ENCODE results near the gene AMPD1.

The AMPD1 gene

DNA sequence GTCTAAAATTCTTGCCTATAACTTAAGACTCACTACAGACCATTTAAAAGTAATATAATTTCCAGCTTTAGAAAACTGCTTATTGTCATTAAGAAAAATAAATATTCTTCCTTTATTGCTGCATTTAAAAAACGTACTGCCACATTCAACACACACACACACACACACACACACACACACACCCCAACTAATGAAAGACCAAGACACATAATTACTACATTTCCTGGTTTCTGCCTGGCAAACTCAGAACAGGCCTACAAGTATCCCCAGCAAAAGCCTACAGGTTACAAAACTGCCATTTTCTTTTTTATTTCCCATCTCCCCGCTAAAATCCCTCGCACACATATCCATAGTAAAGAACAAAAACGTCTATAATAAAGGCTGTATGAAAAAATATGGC is 27.0 kb downstream of the AMPD1 start:
- H3K27ac ChIP-seq: no peak overlapping the region
- CTCF ChIA-PET: interaction anchor here (0.6 kb wide), 2 partner anchors 67 to 1147 kb away, joined by 3 to 4 read pairs; no protein-coding TSS in a partner anchor
- DNase-seq (ENCODE audit: low spot score): no peak
- POLR2A ChIA-PET (ENCODE audit: low non-redundant PET): interaction anchor here (0.7 kb wide), 1 partner anchor 57 kb away, joined by 3 read pairs; no protein-coding TSS in a partner anchor
- TF ChIP-seq, protein P1, sequence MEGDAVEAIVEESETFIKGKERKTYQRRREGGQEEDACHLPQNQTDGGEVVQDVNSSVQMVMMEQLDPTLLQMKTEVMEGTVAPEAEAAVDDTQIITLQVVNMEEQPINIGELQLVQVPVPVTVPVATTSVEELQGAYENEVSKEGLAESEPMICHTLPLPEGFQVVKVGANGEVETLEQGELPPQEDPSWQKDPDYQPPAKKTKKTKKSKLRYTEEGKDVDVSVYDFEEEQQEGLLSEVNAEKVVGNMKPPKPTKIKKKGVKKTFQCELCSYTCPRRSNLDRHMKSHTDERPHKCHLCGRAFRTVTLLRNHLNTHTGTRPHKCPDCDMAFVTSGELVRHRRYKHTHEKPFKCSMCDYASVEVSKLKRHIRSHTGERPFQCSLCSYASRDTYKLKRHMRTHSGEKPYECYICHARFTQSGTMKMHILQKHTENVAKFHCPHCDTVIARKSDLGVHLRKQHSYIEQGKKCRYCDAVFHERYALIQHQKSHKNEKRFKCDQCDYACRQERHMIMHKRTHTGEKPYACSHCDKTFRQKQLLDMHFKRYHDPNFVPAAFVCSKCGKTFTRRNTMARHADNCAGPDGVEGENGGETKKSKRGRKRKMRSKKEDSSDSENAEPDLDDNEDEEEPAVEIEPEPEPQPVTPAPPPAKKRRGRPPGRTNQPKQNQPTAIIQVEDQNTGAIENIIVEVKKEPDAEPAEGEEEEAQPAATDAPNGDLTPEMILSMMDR (conservative IDR thresholded peaks at IDR 0.05; ENCODE audit: low read depth): no peak

DNA sequence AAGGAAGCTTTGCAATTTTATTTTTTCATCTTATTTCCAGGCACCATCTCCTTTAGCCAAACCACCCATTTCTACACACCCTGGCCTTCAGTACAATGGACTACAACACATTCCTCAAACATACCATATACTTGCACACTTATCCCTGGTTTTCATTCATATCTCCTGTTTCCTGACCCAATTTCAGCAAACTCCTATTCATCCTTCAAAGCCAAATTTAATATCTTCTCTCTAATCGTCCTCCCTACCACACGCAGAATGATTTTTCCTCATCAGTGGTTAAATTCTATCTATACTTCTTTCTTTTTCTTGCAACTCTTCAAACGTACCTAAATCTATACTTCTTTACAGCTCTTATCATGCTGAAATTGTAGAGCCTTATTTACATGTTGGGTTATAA is 28.4 kb downstream of the AMPD1 start:
- CTCF ChIA-PET: no interaction called here
- H3K27ac ChIP-seq: no peak overlapping the region
- TF ChIP-seq, protein P1 (conservative IDR thresholded peaks at IDR 0.05; ENCODE audit: low read depth): no peak
- DNase-seq (ENCODE audit: low spot score): no peak
- POLR2A ChIA-PET (ENCODE audit: low non-redundant PET): no interaction called here

DNA sequence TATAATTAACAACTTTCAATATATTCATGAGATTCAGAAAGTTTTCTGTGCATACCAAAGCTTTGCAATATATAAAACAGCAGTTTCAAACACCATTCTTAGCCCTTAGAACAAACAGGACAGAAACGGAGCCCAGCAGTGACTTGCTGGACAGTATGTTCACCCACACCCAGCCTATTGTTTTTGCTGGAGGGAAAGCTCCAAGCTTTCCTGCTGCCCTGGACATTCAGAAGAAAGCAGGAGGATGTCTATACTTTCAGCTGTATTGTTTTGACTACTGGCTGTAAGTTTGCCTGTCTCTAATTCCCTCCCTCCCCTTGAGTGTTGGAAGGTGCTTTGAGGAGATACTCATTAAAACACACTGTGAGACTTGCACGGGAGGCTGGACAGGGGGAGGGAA is 35.1 kb downstream of the AMPD1 start:
- no peak for DNase-seq (ENCODE audit: low spot score)
- CTCF ChIA-PET: no interaction called here
- H3K27ac ChIP-seq: no peak overlapping the region
- POLR2A ChIA-PET (ENCODE audit: low non-redundant PET): interaction anchor here (0.5 kb wide), 1 partner anchor 37 kb away, joined by 4 read pairs; no protein-coding TSS in a partner anchor
- TF ChIP-seq, protein P1 (conservative IDR thresholded peaks at IDR 0.05; ENCODE audit: low read depth): no peak

DNA sequence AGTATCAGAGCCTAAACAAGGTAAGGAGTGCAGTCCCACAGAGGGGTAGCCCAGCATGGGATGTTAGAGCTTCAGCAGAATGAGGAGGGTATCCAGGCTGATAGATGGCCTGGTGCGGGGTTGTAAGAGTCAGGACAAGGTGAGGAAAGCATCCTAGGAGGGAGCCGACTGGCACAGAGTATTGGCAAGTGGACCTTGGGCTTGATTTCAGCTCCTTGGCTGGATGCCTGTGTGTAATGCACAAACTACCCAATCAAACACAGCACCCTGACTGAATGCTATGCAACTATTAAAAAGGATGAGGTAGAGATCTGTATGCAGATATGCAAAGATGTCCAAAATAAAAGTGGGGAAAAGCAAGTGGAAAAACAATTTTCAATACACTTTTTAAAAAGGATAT is 43.5 kb downstream of the AMPD1 start:
- CTCF ChIA-PET: interaction anchor here (0.7 kb wide), 1 partner anchor 9 kb away, joined by 3 read pairs; no protein-coding TSS in a partner anchor
- no peak overlapping the region for H3K27ac ChIP-seq
- DNase-seq (ENCODE audit: low spot score): no peak
- TF ChIP-seq, protein P1 (conservative IDR thresholded peaks at IDR 0.05; ENCODE audit: low read depth): no peak
- POLR2A ChIA-PET (ENCODE audit: low non-redundant PET): no interaction called here

DNA sequence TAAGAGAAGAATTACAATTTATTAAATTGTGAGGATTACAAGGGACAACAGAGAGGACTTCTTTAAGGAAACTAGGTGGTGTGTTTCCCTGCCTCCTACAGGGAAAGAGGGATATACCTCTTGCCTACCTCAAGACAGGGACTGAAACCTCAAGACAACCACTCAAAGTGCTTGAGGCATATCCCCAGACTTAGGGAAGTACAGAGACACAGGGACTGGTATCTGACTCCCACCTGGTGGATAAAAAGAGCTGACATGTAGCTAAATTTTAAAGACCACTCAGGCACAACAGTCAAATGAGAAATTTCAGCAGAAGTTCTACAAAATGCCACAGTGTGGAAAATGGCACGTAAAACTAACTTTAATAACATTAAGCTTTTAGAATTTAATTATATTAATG is 46.8 kb downstream of the AMPD1 start:
- TF ChIP-seq, protein P1 (conservative IDR thresholded peaks at IDR 0.05; ENCODE audit: low read depth): no peak
- DNase-seq (ENCODE audit: low spot score): no peak
- H3K27ac ChIP-seq: no peak overlapping the region
- POLR2A ChIA-PET (ENCODE audit: low non-redundant PET): no interaction called here
- CTCF ChIA-PET: interaction anchor here (0.6 to 0.7 kb wide), 2 partner anchors 309 to 740 kb away, joined by 4 to 5 read pairs; no protein-coding TSS in a partner anchor

DNA sequence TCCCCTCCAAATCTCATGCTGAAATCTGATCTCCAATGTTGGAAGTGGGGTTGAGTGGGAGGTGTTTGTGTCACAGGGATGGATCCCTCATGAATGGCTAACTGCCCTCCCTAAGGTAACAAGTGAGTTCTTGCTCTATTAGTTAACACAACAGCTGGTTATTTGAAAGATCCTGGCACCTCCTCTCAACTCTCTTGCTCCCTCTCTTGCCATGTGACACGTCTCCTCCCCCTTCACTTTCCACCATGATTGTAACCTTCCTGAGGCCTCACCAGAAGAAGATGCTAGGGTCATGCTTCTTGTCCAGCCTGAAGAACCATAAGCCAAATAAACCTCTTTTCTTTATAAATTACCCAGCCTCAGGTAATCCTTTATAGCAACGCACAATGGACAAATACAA is 54.0 kb downstream of the AMPD1 start:
- ChIA-PET POLR2A (ENCODE audit: low non-redundant PET) (no interaction called here), CTCF (interaction anchor here (0.5 kb wide), 1 partner anchor 16 kb away, joined by 5 read pairs; no protein-coding TSS in a partner anchor)
- H3K27ac ChIP-seq: no peak overlapping the region
- TF ChIP-seq, protein P1 (conservative IDR thresholded peaks at IDR 0.05; ENCODE audit: low read depth): no peak
- DNase-seq (ENCODE audit: low spot score): no peak
